ENCODE results near the gene HDAC4.

HDAC4 gene

DNA sequence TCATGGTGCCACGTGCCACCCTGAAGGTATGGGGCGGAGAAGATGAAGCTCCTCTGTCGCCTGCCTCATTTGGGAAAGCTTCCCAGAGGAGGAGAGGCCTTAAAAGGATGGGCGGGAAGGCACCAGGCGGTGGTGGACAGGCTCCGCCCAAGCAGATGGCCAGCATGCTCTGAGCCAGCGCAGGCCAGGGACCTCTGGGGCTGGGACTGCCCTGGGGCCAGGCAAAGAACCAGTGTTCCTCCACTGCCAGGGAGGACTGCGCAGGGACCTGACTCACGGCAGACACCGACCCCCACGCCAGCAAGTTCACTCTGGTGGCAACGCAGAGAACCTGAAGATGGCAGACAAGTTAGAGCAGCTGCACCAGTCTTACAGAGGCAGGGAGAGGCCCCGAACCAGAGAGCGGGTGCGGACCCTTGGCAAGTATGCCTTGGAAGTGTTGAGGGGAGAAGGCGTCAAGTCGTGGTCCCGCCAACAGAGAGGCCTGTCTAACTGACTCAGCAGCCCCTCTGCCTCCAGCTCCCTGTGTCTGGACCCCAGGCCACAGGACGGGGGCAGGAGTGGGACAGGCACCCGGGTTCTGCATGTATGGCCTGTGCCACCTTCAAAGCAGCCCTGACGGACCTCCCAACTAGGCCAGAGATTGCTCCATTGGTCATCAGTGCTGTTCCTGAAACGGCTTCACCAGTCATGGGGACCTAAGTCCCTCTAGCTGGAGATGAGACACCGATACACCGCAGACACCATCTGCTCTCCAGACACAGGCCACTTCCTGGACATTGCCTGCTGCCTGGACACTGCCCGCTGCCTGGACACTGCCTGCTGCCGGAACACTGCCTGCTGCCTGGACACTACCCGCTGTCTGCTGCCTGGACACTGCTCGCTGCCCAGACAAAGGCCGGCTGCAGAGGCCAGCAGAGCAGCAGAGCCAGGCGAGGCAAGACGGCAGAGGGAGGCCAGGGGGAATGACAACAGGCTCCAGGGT, 124.7 kb downstream of the HDAC4 start:
- no peak for DNase-seq

DNA sequence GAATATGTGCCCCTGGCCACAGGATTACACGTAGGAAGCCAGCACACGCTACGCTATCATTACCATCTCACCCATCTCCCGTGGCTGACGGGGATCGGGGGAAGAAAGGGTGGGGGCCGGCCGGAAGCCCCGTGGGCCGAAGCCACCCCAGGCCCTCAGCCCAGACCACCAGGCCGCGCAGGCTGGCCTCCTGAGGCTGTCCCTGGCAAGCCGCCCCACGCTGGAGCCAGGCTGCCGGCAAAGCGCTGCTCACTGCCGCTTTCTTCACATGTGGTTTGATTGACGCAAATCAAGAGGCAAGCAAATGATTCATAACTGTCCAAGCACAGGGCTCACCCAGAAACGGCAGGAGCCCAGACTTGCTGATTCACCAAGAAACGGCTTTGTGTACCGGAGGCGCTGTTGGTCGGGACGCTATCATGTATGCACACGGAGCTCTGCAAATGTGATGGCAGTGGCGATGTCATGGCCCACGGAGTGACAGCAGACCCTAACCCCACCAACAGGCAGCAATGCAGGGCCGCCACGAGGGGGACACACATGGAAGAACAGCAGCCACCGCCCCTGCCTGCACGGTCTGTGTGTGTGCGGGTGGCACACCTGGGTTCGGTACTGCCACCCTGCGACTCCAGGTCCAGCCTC, 125.7 kb downstream of the HDAC4 start:
- DNase-seq = peak; percentile 73

DNA sequence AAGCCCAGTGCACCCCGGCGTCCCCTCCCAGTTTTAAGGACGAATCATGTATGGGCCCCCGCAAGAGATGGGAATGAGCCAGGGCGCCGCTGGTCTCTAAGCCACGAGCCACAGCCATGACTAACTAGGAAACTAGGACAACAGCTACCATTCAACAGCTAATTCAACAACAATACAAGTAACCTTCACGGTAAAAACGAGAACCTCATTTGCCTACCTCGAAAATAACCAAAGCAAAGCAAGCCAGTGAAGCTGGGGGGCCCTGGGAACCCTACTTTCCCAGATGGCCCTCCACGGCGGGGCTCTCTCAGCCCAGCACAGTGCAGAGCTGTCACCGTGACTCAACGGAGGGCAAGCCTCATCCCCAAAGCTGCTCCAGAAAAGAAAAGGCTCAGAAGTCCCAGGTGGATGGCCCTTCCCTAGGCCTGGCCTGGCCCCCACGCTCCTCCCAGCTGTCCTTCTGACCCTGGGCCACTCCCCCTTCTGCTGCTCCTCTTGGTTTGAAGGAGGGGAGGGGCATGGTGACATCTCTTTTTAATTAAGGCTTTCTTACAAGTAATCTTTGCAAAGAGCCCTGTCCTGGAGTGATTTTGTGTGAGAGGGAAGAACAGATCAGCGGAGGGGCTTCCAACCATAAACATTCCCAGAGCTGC, 126.3 kb downstream of the HDAC4 start:
- DNase-seq = no peak

DNA sequence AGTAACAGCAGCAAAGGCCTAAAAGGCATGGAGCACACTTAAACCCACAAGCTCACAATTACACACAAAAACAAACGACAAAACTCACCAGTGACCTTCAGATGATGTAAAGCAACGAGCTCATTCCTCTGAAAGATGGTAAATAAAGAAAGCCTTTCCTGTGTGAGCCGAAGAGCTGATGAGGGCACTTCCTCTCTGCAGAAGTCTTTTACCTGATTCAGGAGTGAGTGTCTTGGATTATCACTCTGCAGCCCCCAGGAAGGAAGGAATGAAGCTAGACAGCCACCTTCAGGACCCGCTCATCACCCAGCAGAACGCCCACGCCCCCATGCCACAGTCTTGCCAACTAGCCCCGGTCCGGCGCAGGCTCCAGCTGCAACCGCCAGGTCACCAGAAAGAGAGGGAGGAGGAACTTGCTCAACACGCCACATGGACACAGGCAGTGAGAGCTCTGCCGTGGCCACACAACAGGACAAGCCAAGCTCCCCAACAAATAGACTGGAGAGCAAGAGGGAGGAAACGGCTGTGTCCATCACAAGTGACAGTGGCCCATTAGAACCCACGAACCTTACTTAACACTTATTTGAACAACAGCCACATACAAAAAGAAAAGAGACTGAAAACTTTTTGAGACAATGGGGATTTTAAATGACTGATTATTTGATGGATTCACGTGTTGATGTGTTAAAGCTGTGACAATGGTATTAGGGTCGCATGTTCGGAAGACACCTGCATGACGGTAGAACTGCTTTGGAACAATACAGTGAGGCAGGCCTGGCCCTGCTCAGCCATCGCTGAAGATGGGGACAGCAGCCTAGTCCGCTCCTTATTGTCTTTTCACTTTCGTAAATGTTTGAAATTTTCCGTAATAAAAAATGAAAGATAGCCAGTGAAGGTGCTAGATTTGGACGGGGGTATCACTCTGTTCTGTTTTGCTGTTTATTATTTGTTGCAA, 127.3 kb downstream of the HDAC4 start:
- DNase-seq = no peak

DNA sequence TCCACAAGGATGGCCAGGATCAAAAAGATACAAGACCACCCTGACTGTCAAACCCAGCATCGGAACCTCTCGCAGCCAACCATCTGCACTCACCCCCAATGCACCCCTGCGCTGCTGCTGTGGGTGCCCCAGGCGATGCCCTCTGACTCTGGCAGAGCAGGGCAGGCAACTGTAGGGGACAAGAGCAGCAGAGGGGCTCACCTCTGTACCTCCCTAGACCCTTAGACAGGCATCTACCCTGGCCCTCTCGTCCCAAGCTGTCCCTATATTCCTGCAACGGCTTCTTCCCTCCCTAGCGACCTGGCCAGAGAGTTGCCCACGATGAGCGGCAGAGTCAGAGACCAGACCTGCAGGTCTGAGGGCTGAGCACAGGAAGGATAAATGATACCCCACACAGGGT, 128.2 kb downstream of the HDAC4 start:
- no peak for DNase-seq

DNA sequence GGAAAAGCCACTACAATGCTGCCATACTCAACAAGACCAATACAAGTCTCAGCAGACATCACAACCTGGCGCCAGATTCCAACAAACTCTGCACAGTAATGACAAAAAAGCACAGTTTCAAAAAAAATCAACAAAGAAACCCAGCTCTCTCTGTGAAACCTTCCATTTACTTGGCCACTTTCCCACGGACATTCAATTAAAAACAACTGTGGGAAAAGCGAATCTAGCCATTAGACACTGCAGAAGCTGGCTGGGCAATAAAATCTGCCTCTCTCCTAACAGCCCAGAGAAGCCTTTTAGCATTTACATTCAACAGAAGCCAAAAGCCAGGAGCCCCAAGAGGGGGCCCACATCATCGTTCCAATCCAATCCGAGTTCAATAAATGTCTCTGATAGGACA, 128.9 kb downstream of the HDAC4 start:
- DNase-seq = no peak

DNA sequence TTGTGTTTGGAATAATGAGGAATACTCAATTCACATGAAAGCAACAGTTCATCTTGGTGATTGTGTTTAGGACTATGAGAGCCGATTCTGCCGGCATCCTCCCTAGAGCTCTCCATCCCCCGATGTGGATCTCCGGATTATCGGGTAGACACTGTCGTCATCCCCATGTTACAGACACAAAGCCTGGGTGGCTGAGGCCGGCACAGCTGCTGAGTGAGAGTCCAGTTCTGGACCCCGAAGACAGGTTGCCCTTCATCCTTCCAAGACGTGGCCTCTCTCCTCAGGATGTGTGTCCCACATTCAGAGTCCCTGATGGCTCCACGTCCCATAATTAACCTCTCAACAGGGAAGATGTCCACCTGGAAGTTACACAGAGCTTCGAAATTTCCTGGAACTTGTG, 129.3 kb downstream of the HDAC4 start:
- no peak for DNase-seq

DNA sequence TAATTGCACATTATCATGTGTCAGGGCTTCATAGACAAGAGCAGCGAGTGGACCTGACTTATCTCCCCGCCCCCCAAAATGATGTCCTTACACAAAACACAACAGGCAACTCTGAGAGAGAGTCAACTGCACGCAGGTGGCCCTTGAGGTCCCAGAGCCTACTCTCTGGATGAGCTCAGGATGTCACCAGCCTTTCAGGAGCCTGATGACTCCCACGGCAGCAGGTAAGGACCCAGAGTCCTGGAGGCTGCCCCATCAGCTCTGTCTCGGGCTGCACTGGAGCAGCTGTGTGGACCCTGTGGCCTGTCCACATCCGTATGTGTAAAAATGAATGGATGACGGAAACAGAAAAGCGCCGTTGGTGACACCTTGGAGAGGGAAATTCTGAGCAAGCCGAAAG, 130.9 kb downstream of the HDAC4 start:
- no peak for DNase-seq

DNA sequence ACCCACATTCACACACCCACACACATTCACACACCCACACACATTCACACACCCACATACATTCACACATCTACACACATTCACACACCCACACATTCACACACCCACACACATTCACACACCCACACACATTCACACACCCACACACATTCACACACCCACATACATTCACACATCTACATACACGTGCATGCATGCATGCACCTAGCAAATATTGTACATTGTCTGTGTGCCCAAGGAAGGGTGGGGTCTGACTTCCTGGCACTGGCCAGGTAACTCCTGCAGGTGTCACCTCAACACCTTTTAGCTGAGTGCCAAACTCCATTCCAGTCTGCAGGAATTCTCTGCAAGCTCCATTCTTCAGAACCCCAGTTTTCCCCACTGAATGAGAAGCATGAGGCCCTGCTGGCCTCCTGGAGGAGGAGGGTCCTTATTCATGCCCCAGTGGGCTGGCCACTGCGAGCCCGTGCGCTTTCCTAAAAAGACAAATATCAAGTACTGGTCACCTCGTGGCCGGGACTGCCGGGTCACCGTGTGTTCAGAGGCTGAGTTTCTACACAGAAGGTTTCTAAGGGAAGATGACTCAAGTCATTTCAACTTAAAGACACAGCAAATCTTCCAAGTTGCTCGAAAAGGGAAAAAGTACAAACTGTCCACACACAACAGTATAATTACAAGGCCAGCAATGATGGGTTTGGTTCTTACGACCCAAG, 131.5 kb downstream of the HDAC4 start:
- no peak for DNase-seq

DNA sequence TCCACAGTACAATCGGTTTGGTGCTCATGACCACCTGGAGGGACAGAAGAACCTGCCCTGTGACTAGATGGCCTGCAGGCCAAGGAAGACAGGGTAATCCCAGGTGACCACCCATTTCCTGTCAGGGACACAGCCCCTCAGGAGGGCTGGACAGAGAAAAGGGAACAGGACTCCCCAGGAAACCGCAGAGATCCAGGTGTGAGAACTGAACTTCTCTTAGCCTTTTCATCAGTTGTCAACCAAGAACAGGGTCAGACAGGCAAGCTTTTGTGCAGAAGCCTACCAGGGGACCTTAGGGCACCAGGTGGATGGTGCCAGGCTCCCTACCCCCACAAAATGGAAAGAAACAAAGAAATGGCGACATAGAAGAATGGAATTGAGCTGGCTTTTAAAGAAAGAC, 132.3 kb downstream of the HDAC4 start:
- DNase-seq = no peak

DNA sequence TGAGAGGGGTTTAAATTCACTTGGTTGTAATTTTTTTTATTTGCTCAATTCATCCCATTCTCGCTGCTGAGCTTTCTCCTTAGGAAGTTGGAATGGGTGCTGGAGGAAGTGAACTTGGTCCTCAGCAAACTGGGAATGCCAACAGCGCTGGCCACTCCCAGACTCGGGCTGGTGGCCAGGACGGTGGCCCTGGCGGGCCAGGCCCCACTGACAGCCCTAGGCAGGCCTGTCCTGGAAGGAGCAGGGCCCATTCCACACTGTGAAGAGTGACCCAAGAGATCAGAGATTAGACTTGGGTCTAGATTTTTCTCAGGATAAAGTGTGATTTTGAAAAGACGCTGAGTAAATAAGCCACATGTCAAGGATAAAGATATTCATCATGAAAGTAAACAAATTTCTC, 132.7 kb downstream of the HDAC4 start:
- no peak for DNase-seq

DNA sequence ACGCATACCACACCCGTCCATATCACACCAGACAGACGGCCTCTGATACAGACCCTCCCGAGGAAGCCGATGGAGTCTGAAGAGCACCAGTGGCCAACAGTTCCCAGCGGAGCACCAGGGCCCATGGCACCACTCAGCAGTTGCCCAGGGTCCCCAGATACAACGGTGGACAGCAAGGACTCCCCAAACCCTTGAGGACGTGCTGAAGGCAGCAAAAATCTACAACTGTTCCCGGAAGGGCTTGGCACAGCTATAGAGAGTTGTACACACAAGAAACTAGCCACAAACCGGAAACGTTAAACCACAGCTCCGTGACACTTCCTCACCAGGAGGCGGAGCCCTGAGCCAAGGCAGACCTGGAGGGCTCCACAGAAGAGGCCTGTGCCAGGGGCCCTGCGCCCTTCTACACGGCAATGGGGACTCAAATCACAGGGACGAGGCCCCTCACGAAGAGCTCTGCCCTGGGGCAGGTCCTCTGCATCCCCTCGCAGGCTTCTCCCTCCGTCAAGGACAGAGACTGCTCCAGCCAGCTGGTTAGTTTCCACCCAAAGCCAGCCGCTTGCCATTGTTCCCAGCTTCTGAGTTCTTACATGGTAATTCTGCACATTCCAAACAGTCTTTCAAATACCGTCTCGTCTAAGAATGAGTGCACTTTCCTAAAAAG, 133.4 kb downstream of the HDAC4 start:
- no peak for DNase-seq

DNA sequence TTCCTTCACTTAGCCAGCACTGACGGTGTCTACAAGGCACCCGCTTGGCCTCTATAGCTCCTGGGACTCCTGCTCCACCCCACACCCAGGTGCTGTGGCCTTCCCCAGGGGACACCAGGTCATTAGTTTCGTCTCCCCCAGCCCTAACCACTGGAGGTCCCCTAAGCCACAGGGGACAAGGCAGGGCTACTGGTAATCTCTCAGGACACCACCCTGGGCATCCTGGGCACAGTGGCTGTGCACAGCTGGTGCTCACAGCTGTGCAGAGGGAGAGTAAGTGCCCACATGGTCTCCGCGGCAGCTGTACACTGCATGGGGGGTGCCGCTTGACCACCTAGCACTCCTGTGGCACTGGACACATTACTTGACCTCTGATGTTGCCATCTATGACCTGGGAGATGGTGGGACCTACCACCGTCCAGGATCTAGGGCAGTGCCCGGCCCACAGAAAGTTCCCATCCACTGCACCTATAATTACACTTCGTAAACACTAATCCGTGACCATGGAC, 134.0 kb downstream of the HDAC4 start:
- DNase-seq = no peak

DNA sequence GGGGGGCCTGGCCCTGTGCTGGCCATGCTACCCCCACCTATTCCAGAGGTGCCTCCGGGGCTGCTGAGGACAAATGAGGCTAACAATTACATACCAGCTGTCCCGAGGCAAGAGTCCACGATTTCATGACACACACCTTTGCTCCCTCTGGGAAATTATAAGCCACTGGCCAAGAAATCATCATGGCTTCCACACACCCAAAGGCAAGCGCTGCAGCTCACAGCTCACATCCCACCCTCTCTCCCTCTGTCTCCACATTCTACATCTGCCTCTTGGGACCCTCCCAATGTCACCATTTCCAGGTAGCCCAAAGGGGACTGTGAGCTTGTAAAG, 134.4 kb downstream of the HDAC4 start:
- DNase-seq = no peak

DNA sequence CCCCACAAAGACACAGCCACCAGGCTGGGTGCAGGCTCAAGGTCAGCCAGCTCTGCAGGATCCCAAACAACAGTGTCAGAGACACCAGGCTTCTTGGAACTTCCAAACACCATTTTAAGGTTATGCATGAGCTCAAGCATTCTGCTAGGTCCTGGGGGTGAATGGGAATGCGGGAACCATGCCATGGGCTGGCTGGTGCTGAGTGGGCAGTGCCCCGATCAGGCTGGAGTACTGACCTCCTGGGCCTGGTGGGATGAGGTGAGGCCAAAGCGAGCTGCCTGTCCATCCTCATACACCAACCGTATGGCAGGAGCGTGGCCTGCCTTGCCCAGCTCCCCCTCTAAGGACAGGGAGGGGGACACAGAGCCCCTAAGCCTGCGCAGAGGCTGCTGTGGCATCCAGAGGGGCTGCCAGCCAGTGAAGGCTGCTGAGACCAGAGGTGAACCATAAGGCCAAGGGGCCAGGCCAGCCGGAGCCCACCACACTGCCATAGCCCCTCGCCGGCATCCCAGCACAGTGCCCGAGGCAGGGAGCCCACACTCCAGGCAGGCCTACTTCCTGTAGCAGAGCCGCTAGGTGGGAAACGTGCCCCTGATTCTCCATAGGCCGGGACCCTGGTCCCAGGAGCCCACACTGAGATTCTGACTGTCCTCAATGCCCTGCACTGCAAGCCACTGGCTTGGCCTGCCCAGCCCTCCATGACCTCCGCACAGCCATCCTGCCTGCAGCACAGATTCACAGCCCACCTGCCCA, 135.0 kb downstream of the HDAC4 start:
- no peak for DNase-seq

DNA sequence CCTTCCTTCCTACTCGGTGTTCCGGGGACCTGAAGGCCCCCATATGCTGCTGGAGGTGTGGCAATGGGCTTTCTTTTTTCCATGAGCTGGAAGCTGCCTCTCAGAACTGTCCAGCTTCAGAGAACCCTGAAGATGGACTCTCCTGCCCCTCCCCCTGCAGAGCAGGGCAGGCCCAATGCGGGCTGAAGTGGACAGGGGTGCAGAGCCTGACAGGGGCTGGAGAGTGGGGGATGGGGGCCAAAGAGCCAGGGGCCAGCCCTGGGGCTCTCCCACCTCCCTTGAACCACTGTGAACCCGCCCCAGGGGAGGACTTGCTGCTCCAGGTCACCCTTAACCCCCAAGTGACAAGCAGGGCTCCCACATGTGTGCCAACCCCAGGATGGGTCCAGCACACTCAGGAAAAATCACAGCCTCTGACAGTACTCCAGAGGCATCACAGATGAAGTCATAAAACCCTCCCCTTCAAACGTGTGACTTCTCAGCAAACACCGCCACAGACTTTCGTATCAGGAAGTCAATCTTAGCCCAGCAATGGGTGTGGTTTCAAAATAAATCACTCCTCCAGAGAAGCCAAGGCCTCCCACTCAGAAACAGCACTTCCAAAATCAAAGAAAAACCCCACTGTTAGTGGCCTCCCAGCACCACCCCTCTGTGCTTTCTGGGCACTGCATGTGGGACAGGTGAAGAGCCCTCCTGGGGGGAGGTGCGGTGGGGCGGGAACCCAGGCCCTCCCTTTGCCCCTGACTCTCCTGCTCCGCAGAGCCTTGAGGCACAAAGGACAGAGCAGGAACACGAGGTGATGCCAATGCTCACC, 135.8 kb downstream of the HDAC4 start:
- DNase-seq = no peak

DNA sequence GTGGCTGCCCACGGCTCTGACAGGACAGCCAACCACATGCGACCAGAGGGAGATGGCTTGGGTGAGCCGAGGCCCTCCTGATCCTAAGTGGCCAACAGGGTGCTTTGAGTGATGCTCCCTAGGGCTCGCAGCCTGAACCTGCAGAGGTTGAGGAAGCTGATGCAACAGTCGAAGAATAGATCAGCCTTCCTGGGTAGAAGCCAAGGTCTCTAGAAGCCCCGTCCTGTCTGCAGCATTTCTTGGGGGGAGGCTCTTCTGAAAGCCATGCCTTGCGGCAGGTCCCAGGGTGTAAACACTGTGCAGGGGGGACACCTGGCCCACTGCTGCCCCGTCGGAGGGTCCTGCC, 136.4 kb downstream of the HDAC4 start:
- DNase-seq = no peak

DNA sequence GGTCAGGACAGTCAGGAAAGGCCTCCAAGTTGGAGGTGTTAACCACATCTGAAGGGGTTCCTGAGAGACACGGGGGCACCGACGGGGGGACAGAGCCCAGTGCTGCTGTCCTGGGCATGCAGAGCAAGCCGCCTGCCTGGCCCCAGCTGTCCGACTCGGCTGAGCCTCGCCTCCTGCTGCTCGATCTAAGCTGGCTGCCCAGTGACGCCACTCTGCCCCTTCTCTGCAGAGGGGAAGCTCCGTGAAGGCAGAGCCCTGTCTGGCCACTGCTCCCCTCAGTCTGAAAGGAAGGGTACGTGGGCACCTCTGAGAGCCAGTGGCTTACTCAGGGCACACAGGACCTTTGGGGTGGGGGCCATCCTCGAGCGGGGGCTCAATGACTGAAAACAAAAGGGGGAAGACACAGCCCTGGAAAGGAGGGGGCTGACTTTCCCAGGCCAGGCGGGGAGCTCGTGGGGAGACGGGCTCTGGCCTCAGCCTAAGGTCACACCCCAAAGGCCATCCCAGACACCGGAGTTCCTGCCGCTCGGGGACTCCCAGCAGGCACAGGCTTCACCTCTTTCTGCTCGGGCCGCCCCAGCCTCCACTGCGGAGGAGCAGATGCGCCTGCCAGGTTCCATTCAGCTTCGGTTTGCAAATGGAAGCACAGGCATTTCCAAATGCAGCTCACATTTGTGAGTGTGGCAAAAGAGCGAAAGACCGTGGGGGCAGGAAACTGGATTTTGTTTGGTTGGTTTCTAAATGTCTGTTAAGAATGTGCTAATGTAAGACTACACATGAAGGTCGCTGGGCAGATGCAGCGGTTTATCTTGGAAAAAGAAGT, 136.9 kb downstream of the HDAC4 start:
- no peak for DNase-seq

DNA sequence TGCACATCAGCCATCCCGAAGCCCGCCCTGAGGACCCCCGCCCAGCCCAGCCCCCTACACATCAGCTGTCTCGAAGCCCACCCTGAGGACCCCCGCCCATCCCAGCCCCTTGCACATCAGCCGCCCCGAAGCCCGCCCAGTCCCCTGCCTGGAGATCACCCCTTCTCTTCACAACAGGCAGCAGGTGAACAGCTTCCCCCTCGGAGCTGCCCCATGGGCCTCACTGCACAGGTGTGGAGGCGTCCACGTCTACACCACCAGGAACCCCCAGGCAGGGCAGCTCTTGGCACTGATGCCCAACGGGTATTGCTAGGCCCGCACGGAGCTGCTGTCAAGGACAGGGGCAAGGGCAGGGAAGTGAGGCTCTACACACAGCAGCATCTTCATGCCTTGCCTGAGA, 137.6 kb downstream of the HDAC4 start:
- no peak for DNase-seq

All from DMS153 (cell line).